Measurements from ENCODE around the gene KLK1.
"Not testable (repeated sequence)": the region's sequence is repeated elsewhere in the genome, so short reads cannot be mapped to it uniquely, and the experiment has no call there.

Gene KLK1

DNA sequence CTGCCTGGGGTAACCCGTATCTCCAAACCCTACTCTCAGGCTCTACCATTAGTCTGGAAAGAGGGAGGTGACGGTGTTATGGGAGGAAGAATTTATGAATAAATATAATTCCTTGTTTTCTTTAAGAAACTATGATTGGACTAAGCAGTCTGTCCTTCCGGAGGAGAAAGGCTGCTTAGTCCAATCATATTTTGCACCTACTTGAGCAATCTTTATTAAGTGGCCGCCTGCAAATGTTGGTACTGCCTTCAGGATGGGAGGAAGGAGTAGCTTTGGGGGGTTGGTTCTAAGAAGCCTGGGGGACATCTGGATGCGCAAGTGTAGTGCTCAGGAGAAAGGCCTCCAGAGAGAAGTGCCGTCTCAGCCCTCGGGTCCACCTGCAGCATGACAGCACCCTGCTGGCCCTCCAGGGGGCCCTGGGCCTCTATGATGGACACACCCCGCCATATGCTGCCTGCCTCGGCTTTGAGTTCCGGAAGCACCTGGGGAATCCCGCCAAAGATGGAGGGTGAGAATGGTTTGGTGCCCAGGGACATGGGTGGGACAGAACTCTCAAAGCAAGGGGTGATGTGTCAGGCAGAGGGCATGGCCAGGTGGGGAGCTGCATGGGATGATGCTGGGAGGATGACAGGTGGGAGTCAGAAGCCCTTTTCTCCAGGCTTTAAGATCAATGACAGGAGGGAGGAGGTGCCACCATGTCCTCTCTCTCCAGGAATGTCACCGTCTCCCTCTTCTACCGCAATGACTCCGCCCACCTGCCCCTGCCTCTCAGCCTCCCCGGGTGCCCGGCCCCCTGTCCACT is 29.3 kb downstream of the KLK1 start:
- peak in 1 of 2 donors; percentile 37 for DNase-seq (ENCODE audit: extremely low read depth in 1 of 2, low read depth in 1 of 2)

DNA sequence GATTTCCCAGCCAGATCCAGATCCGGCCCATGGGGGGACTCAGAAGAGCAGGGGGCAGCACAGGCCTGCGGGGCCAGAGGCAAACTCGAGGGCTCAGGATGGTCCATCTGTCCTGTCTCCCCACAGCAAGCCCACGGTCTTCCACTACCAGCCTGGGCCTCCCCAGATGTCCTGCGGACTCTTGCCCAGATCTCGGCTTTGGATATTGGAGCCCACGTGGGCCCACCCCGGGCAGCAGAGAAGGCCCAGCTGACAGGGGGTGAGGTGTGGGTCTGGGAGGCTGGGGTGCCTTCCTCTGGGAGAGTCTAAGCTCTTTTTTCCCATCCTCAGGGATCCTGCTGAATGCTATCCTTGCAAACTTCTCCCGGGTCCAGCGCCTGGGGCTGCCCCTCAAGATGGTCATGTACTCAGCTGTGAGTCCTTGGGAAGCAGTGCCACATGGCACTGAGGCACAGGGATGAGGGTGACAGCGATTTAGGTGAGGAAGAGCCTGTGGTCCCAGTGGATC is 30.0 kb downstream of the KLK1 start:
- no peak for DNase-seq (ENCODE audit: extremely low read depth in 1 of 2, low read depth in 1 of 2)

DNA sequence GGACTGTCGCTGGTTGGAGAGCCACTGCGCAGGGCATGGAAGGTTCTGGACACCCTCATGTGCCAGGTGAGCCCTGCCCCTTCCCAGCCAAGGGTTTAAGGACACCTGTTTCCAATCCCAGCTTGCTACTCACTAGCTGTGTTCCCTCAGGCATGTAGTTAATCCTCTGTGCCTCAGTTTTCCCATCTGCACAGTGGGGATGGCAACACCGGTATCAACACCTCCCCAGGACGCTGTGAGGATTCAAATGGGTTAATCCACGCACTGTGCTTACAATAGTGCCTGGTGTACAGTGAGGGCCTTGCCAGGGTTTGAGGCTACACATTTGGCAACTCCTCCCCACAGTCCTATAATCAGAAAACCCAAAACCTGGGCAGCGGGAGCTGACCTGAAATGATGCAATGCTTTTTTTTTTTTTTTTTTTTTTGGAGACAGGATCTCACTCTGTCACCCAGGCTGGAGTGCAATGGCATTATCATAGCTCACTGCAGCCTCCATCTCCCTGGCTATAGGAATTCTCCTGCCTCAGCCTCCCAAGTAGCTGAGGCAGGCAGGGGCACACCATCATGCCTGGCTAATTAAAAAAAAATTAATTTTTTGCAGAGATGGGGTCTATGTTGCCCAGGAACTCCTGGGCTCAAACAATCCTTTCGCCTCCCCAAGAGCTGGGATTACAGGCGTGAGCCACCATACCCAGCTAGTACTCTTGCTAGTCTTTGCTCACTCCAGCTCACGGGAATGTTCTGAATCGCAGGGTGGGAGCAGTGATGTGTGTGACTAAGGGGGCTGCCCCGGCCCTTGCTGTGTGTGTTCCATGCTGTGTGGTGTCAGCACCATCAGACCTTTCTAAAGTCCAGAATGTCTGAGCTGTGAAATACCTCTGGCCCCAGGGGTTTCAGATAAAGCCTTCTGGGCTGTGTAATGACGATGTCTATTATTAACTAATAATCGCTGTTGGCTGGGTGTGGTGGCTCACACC is 31.0 kb downstream of the KLK1 start:
- no peak for DNase-seq (ENCODE audit: extremely low read depth in 1 of 2, low read depth in 1 of 2)

DNA sequence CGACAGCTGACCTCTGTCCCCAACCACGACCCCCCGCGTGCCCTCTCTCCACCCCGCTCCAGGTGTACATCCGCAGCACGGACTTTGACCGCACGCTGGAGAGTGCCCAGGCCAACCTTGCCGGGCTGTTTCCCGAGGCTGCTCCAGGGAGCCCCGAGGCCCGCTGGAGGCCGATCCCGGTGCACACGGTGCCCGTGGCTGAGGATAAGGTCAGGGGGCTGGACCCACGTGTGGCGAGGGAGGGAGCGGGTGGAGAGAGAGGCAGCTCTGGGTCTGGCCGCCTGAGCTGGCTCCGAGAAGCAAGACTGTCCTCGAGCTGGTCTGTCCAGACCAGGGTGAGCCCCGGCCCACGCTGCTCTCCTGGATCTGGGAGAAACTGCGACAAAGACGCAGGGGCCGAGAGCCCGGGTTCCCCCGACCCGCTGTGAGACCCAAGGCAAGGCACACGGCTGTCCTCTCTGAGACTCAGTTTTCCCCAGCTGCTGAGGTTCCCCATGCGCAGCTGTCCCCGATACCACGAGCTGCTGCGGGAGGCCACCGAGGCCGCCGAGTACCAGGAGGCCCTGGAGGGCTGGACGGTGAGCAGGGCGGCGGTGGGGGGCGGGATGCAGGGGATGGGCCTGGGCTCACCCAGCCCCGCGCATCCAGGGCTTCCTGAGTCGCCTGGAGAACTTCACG is 31.9 kb downstream of the KLK1 start:
- DNase-seq (ENCODE audit: extremely low read depth in 1 of 2, low read depth in 1 of 2) = no peak

DNA sequence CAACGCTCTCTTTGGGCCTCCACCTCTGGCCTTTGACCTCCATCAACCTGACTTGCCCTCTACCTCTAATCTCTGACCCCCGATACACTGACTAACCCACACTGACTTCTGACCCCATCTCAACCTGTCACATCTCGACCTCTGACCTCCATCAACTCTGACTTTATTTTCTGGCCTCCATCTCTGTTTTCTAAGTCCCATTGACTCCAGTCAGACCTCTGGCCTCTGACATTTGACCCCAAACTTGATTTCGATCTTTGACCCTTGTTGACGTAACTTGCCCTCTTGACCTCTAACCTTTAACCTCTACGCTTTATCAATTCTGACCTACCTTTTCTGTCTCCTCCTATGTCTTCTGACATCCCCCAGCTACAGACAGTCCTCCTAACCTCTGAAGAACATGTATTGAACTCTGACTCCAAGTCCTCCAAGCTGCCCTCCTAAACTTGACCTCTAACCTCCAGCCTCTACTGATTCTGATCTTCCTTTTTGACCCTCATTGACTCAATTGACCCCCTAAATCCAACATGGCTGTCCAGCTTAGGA is 32.6 kb downstream of the KLK1 start:
- DNase-seq (ENCODE audit: extremely low read depth in 1 of 2, low read depth in 1 of 2) = no peak

DNA sequence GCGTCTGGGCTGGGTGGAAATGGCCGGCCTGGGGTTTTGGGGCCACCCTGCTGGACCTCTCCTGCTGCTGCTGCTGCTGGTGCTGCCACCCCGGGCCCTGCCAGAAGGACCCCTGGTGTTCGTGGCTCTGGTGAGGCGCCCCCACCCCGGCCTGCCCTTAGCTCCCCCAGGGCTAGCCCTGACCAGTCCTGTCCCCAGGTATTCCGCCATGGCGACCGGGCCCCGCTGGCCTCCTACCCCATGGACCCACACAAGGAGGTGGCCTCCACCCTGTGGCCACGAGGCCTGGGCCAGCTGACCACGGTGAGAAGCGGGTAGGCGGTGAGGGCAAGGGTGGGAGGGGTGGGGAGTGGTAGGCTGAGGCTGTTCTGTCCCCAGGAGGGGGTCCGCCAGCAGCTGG is 33.2 kb downstream of the KLK1 start, which contains the start of gene ACP4:
TSS of gene ACP4 (plus strand) at position 20 of the 400 bp plus-strand sequence. CDS start at position 20, 0 bp downstream.
- no peak for DNase-seq (ENCODE audit: extremely low read depth in 1 of 2, low read depth in 1 of 2)

DNA sequence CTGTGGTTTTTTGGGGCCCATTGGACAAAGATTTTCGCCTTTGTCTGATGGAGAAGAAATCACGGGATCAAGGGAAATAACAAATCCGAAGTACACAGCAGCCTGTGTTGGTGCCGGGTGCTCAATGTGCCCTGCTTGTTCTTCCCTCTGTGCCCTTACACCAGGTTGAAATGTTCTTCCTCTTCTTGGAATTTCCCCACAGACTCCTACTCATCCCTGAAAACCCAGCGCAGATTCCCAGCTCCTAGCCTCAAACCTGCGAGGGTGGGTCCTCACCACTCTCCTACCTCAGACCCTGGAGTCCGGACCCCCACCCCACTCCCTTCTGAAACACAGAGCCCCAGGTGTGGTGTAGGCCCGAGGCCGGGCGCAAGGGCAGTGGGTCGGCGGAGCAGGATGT is 38.3 kb downstream of the KLK1 start:
- no peak for DNase-seq (ENCODE audit: extremely low read depth in 1 of 2, low read depth in 1 of 2)

DNA sequence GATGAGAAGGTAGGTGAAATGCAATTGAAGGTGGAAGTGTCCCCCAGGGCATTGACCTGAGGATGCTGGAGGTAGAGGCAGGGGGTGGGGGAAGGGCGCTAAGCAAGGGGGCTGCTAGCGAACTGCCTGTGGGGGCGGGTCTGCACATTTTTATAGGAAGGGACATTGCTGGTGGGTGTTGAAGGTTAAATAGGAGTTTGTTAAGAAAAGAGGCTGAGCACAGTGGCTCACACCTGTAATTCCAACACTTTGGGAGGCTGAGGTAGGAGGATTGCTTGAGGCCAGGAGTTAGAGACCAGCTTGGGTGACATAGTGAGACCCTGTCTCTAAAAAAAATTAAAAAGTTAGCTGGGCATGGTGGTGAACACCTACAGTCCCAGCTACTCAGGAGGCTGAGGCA is 38.9 kb downstream of the KLK1 start:
- no peak for DNase-seq (ENCODE audit: extremely low read depth in 1 of 2, low read depth in 1 of 2)

DNA sequence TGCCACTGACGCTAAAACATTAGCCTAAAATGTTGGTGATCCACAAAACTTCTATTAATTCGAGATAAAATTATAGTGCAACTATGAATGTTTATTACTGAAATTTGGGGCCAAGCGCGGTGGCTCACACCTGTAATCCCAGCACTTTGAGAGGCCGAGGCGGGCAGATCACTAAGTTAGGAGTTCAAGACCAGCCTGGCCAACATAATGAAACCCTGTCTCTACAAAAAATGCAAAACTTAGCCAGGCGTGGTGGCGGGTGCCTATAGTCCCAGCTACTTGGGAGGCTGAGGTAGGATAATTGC is 39.8 kb downstream of the KLK1 start:
- DNase-seq (ENCODE audit: extremely low read depth in 1 of 2, low read depth in 1 of 2) = not testable (repeated sequence)

DNA sequence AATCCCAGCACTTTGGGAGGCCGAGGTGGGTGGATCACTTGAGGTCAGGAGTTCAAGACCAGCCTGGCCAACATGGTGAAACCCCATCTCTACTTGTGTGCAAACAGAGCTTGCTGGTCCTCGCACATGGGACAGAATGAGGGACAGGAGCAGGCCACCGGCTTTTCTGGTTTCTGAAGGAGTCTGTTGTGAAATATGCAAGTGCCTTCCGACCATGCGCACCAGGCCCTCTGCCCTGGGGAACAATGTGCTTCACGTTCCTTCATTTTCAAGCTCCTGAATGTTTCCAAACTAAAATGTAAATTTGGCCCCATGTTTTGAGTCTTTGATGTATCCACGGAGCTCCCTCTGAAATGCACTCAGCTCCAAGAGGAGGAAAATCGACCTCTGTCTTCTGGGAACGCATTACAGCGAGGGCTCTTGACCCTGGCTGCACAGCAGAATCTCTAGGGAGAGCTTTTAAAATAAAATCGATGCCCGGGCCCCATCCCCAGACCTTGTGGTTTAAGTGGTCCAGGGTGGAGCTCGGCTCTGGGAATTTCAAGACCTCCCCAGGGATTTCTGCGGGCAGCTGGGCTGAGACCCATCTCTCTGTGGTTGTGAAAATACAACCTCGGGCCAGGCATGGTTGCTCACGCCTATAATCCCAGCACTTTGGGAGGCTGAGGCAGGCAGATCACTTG is 42.7 kb downstream of the KLK1 start:
- DNase-seq (ENCODE audit: extremely low read depth in 1 of 2, low read depth in 1 of 2) = no peak

DNA sequence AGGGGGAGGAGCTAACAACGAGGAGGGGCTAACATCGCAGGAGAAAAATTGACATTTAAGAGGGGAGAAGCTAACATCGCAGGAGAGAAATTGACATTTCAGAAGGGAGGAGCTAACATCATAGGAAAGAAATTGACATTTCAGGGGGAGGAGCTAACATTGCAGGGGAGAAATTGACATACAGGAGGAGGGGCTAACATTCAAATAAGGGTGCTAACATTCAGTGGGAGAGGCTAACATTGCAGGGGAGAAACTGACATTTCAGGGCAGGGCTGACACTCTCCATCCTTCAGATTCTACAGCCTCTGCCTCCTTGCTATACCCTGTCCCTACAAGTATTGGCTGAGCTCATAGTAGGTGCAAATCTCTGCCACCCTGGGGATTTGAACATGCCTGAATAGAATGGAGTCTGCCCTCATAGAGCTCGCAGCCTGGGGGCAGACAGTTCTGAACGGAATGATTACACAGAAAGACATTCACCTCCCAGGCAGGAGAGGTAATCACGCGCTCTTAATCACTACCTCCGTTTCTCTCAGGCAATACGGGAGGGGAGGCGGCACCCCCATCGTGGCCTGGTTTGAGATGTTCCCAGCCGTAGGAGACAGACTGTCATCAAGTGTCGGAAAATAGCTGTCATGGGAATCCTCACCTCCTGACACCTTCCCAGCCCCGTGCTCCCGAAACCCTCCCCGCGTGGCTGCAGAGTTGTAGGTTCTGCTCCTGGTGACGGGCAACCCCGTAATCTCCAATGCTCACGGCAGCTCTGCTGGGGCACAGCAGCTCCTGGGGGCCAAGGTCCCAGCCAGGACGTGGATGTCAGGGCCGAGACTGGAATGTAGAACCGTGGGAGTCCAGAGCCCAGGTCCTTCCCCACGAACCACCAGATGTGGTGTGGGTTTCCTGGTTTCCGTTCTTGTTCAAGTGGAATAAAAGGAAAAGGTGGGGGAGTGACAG is 43.8 kb downstream of the KLK1 start:
- no peak for DNase-seq (ENCODE audit: extremely low read depth in 1 of 2, low read depth in 1 of 2)

DNA sequence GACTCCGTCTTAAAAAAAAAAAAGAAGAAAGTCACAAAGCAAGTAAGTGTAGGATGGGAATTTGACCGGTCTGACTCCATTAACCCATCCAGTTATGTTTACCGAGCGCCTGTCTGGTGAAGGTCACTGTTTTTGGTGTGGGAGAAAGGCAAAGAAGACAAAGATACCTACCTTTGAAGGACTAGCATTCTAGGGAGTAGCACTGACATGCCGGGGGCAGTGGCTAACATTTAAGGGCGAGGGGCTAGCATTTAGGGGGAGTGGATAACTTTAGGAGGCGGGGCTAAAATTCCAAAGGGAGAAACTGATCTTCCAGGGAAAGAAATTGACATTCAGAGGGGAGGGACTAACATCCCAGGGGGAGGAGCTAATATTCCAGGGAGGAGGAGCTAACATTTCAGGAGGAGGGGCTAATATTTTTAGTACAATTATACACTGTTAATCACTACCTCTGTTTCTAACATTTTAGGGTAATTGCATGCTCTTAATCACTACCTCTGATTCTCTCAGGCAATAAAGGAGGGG is 44.6 kb downstream of the KLK1 start:
- DNase-seq (ENCODE audit: extremely low read depth in 1 of 2, low read depth in 1 of 2) = no peak

DNA sequence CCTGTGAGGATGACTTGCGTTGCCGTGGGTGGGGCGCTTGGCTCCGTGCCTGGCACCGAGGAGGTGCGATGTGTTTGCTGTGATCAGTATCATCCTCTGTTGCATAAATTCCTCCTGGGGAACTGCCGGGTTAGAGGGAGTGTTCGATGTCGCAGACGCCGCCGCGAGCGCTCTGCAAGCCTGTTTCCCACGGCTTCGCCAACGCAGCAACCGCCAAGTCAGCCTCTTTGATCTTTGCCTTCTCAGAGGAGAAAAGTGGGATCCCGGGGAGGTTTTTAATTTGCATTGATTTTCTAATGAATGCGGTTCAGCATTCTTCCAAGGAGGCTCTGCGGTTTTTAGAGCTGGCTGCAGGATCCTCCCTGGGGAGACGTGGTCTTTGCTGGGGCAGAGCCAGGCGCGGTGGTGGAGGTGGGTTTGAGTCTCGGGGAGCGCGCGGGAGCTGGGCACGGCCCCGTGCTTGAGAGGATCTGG is 45.7 kb downstream of the KLK1 start:
- no peak for DNase-seq (ENCODE audit: extremely low read depth in 1 of 2, low read depth in 1 of 2)

DNA sequence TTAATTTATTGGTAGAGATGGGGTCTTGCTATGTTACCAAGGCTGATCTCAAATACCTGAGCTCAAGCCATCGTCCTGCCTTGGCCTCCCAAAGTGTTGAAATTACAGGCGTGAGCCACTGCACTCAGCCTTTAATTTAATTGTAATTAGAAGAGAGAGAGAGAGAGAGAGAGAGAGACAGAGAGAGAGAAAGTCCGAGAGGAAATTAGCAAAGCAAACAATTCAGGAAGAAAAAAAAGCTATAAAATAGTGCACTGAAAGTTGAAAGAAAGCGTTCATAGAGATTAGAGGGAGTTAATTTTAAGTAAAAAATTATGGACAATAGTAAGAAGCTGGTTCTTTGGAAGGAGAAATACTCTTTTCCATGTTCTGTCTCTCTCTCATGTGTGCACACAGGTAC is 46.3 kb downstream of the KLK1 start:
- no peak for DNase-seq (ENCODE audit: extremely low read depth in 1 of 2, low read depth in 1 of 2)

DNA sequence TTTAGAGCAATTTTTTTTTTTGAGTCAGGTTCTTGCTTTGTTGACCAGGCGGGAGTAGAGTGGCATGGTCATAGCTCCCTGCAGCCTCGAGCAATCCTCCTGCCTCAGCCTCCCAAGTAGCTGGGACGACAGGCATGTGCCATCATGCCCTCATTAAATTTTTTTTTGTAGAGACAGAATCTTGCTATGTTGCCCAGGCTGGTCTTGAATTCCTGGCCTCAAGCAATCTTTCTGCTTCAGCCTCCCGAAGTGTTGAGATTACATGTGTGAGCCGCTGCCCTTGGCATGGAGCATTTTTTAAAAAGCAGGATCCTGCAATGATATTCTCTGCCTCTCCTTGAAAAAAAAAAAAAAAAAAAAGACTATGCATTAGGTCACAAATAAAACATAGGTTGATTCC is 47.5 kb downstream of the KLK1 start:
- DNase-seq (ENCODE audit: extremely low read depth in 1 of 2, low read depth in 1 of 2) = no peak

DNA sequence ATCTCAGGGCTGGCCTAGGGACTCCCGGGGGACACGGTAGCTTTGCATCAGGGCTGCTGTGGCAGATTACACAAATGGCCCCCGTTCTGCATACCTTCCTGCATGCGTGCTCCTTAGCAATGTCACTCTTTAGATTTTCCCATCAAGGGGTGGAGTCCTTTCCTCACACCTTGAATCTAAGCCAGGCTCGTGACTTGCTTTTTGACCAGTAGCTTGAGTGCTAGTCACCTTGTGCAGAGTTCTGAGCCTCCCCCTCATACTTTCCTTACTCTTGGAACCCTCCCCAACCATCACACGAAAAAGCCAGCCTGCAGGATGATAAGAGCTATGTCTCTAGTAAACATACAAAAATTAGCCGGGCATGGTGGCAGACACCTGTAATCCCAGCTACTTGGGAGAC is 50.1 kb downstream of the KLK1 start:
- DNase-seq (ENCODE audit: extremely low read depth in 1 of 2, low read depth in 1 of 2) = not testable (repeated sequence)

DNA sequence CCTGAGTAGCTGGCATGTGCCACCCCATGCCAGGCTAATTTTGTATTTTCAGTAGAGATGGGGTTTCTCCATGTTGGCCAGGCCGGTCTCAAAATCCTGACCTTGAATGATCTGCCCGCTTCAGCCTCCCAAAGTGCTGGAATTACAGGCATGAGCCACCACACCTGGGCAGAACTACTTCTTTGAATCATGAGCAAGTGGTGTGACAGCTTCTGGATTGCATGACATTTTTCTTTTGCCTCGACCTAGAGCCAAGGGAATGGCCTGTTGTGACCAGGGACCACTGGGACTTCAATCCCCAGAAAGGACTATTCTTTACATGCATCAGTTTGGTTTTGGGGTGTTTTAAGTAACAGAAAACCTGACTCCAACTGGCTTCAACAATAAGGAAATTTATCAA is 50.7 kb downstream of the KLK1 start:
- not testable (repeated sequence) for DNase-seq (ENCODE audit: extremely low read depth in 1 of 2, low read depth in 1 of 2)

DNA sequence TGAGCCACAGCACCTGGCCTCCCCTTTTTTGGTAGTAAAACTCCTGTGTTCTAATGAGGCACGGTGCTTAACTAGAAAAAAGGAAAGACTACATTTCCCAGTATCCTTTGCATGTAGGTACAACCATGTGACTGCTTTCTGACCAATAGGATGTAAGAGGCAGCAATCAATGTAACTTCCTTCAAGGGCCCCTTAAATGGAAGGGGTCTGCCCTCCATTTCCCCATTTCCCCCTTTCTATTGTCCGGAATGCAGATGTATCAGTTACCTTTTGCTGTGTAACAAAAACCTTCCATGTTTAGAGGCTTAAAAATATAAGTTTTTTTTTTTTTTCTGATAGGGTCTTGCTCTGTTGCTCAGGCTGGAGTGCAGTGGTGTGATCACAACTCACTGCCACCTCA is 51.1 kb downstream of the KLK1 start:
- no peak for DNase-seq (ENCODE audit: extremely low read depth in 1 of 2, low read depth in 1 of 2)

DNA sequence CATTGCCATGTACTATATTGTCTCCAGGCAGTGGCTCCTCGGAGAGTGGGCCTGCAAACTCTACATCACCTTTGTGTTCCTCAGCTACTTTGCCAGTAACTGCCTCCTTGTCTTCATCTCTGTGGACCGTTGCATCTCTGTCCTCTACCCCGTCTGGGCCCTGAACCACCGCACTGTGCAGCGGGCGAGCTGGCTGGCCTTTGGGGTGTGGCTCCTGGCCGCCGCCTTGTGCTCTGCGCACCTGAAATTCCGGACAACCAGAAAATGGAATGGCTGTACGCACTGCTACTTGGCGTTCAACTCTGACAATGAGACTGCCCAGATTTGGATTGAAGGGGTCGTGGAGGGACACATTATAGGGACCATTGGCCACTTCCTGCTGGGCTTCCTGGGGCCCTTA is 52.7 kb downstream of the KLK1 start:
- DNase-seq (ENCODE audit: extremely low read depth in 1 of 2, low read depth in 1 of 2) = no peak

Measured in stimulated activated CD8-positive, alpha-beta memory T cell treated with anti-CD3 and anti-CD28 coated beads, Interleukin-7, amount 100 ng/mL, for 48 hours (primary cell).